ENCODE data around the gene YY1. TPM values are rescaled to one million over a fixed set of nuclear protein-coding genes. Genes with fewer than 3 reads are reported as not detected.
A peak's percentile ranks its signal among the peaks of the same experiment; 100 is the strongest.

Gene YY1
- polyA plus RNA-seq, 3 donors = 13.3 to 35.2 (median 15.7) TPM

DNA sequence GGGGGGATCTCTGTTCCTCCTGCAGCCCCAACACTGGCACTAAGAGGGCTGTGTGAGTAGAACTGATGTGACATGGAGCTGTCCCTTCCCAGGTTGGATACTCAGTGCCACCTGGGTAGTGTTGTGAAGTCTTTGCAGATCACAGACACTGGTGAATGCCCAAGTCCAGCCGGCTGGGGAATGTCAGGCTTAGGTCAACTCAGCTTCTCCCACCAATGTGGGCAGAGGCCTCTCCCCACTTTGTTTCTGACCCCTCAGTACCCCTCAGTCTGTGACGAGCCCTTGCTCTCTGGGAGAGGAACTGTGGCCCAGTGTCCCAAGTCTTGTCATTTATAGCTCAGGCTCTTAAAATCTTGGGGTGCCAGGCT lies 56.0 kb downstream of the YY1 start:
- H3K36me3 ChIP-seq (replicated peaks in 1 of 2; ENCODE audit: control insufficient read depth in 1 of 2, insufficient read depth in 2 of 2, low read length in 2 of 2) = peaks cover 12 to 20% of the 10 kb centered on the region in 2 donors
- Mint-ChIP-seq H3K4me1 (peaks cover 45% of the 10 kb centered on the region), H3K9me3 (no peaks in the 10 kb centered on the region), H3K27me3 (ENCODE audit: low read depth in 3 of 3) (peaks cover 0 to 2% (median 0%) of the 10 kb centered on the region in 3 donors), H3K27ac (peak overlapping the region in 2 of 7 donors; percentile 54 to 97), H3K4me3 (no peak overlapping the region), H3K36me3 (peaks cover 32 to 44% of the 10 kb centered on the region in 2 donors)
- H3K4me3 ChIP-seq (replicated peaks in 1 of 3; ENCODE audit: low read depth in 2 of 3, low read length in 3 of 3) = no peak overlapping the region
- DNase-seq = no peak
- H3K27me3 ChIP-seq (ENCODE audit: control insufficient read depth in 2 of 2, insufficient read depth in 2 of 2, low read length in 2 of 2) = no peaks in the 10 kb centered on the region
- H3K9me3 ChIP-seq (replicated peaks in 1 of 2; ENCODE audit: control insufficient read depth in 1 of 2, insufficient read depth in 1 of 2, low read length in 2 of 2) = no peaks in the 10 kb centered on the region
- intact Hi-C loops (cut with micrococcal nuclease) = no loop called here
- TF ChIP-seq, protein P1, sequence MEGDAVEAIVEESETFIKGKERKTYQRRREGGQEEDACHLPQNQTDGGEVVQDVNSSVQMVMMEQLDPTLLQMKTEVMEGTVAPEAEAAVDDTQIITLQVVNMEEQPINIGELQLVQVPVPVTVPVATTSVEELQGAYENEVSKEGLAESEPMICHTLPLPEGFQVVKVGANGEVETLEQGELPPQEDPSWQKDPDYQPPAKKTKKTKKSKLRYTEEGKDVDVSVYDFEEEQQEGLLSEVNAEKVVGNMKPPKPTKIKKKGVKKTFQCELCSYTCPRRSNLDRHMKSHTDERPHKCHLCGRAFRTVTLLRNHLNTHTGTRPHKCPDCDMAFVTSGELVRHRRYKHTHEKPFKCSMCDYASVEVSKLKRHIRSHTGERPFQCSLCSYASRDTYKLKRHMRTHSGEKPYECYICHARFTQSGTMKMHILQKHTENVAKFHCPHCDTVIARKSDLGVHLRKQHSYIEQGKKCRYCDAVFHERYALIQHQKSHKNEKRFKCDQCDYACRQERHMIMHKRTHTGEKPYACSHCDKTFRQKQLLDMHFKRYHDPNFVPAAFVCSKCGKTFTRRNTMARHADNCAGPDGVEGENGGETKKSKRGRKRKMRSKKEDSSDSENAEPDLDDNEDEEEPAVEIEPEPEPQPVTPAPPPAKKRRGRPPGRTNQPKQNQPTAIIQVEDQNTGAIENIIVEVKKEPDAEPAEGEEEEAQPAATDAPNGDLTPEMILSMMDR (IDR thresholded peaks at IDR 0.05) = no peak
- H3K9ac ChIP-seq (ENCODE audit: insufficient read depth, low read length, poor library complexity, severe bottlenecking) = no peak overlapping the region
- WGBS (ENCODE audit: insufficient coverage) = 100% methylated on average over 2 of the region's 2 CpGs
- no peak overlapping the region for H3K4me2 ChIP-seq (replicated peaks; ENCODE audit: extremely low read depth, low read length, poor library complexity, severe bottlenecking)
- H3K4me1 ChIP-seq (ENCODE audit: control insufficient read depth in 1 of 2, insufficient read depth in 2 of 2, low read length in 2 of 2) = peaks cover 39 to 49% of the 10 kb centered on the region in 2 donors
- H4K20me1 ChIP-seq (ENCODE audit: insufficient read depth, low read length) = no peaks in the 10 kb centered on the region
- H3K27ac ChIP-seq (ENCODE audit: low read depth in 1 of 2, low read length in 2 of 2) = peak overlapping the region; percentile 82 to 83
- no peaks in the 10 kb centered on the region for H3K79me2 ChIP-seq (ENCODE audit: insufficient read depth, low read length)
- no peak overlapping the region for H2AFZ ChIP-seq (ENCODE audit: insufficient read depth, low read depth, low read length, poor library complexity, severe bottlenecking)

DNA sequence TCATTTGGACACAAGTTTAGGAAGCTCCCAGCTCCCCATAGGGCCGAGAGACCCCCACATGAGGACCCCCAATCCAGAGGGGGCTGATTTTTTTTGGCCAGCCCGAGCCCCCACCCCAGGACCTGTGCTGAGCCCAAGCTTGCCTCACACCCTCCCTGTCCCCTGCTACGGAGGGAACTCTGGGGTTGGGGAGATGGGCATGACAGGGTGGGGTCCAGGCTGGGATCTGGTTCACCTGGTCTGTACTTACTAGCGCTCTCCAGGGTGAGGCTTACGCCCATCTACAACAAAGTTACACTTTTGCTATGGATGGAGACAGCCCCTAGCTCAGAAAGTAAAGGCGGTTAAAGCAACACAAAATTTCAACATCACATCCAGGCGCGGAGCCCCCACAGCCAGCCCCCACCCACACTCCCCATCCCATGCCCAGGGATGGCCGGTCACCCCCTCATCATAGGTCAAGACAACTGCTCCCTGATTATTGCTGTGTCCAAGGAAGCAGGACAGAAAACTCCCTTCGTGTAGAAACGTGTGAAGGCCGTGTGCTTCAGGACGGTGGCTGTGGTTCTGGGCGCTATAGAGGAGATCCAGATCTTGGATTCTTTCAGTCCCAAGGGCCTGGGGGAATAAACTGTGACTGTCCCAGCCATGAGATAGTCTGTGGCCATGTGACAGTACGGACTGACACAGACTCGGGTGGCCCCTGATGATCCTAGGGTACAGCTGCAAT lies 56.6 kb downstream of the YY1 start:
- Histone ChIP-seq H2AFZ (ENCODE audit: insufficient read depth, low read depth, low read length, poor library complexity, severe bottlenecking) (no peak overlapping the region), H3K27me3 (ENCODE audit: control insufficient read depth in 2 of 2, insufficient read depth in 2 of 2, low read length in 2 of 2) (no peaks in the 10 kb centered on the region), H3K36me3 (replicated peaks in 1 of 2; ENCODE audit: control insufficient read depth in 1 of 2, insufficient read depth in 2 of 2, low read length in 2 of 2) (peaks cover 12 to 20% of the 10 kb centered on the region in 2 donors), H4K20me1 (ENCODE audit: insufficient read depth, low read length) (no peaks in the 10 kb centered on the region), H3K79me2 (ENCODE audit: insufficient read depth, low read length) (no peaks in the 10 kb centered on the region), H3K4me2 (replicated peaks; ENCODE audit: extremely low read depth, low read length, poor library complexity, severe bottlenecking) (peak overlapping the region; percentile 11), H3K27ac (ENCODE audit: low read depth in 1 of 2, low read length in 2 of 2) (peak overlapping the region; percentile 82 to 83), H3K9ac (ENCODE audit: insufficient read depth, low read length, poor library complexity, severe bottlenecking) (no peak overlapping the region), H3K4me1 (ENCODE audit: control insufficient read depth in 1 of 2, insufficient read depth in 2 of 2, low read length in 2 of 2) (peaks cover 38 to 43% of the 10 kb centered on the region in 2 donors), H3K4me3 (replicated peaks in 1 of 3; ENCODE audit: low read depth in 2 of 3, low read length in 3 of 3) (no peak overlapping the region), H3K9me3 (replicated peaks in 1 of 2; ENCODE audit: control insufficient read depth in 1 of 2, insufficient read depth in 1 of 2, low read length in 2 of 2) (no peaks in the 10 kb centered on the region)
- no peak for DNase-seq
- Mint-ChIP-seq H3K27ac (peak overlapping the region in 6 of 7 donors; percentile 91 to 97 (median 94)), H3K4me1 (peaks cover 43% of the 10 kb centered on the region), H3K27me3 (ENCODE audit: low read depth in 3 of 3) (peaks cover 0 to 4% (median 0%) of the 10 kb centered on the region in 3 donors), H3K9me3 (no peaks in the 10 kb centered on the region), H3K36me3 (peaks cover 31 to 44% of the 10 kb centered on the region in 2 donors), H3K4me3 (no peak overlapping the region)
- WGBS (ENCODE audit: insufficient coverage) = 92% methylated on average over 9 of the region's 16 CpGs
- intact Hi-C loops (cut with micrococcal nuclease) = no loop called here
- TF ChIP-seq, protein P1 (IDR thresholded peaks at IDR 0.05) = no peak

Measured in CD14-positive monocyte (primary cell).